ENCODE data around the gene NDUFAF8.

NDUFAF8 gene

GRCh38 chr17:81264640-81265039, 25.5 kb downstream of the NDUFAF8 start:
- CTCF ChIA-PET = no interaction called here
- DNase-seq (ENCODE audit: extremely low spot score) = no peak
- TF ChIP-seq, protein P1, sequence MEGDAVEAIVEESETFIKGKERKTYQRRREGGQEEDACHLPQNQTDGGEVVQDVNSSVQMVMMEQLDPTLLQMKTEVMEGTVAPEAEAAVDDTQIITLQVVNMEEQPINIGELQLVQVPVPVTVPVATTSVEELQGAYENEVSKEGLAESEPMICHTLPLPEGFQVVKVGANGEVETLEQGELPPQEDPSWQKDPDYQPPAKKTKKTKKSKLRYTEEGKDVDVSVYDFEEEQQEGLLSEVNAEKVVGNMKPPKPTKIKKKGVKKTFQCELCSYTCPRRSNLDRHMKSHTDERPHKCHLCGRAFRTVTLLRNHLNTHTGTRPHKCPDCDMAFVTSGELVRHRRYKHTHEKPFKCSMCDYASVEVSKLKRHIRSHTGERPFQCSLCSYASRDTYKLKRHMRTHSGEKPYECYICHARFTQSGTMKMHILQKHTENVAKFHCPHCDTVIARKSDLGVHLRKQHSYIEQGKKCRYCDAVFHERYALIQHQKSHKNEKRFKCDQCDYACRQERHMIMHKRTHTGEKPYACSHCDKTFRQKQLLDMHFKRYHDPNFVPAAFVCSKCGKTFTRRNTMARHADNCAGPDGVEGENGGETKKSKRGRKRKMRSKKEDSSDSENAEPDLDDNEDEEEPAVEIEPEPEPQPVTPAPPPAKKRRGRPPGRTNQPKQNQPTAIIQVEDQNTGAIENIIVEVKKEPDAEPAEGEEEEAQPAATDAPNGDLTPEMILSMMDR (IDR thresholded peaks at IDR 0.05; ENCODE audit: control extremely low read depth, extremely low read depth, low read depth, missing control alignments) = no peak
- POLR2A ChIA-PET = no interaction called here

DNA sequence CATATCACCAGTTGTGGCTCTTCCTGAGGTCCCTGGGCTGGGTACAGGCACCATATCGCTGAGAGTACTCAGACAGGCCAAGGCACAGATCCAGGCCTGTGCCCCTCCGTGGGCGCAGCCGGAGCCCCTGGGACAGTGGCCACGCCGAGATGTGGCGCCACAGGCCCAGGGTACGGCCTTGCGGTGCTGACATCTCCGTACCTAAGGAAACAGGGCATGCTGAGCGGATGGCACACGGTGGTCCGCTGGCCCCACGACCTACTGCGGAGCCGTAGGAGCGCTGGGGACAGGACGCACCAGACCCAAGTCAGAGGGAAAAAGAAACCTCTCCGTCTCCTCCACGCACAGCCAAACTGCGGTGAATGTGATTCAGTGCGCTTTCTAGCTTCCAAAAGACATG, 26.5 kb downstream of the NDUFAF8 start:
- ChIA-PET POLR2A (interaction anchor here (0.6 kb wide), 1 partner anchor 583 kb away, joined by 6 read pairs; no protein-coding TSS in a partner anchor), CTCF (interaction anchor here (1.2 kb wide), 1 partner anchor 13 kb away, joined by 4 read pairs; no protein-coding TSS in a partner anchor)
- TF ChIP-seq, protein P1 (IDR thresholded peaks at IDR 0.05; ENCODE audit: control extremely low read depth, extremely low read depth, low read depth, missing control alignments) = no peak
- no peak for DNase-seq (ENCODE audit: extremely low spot score)

DNA sequence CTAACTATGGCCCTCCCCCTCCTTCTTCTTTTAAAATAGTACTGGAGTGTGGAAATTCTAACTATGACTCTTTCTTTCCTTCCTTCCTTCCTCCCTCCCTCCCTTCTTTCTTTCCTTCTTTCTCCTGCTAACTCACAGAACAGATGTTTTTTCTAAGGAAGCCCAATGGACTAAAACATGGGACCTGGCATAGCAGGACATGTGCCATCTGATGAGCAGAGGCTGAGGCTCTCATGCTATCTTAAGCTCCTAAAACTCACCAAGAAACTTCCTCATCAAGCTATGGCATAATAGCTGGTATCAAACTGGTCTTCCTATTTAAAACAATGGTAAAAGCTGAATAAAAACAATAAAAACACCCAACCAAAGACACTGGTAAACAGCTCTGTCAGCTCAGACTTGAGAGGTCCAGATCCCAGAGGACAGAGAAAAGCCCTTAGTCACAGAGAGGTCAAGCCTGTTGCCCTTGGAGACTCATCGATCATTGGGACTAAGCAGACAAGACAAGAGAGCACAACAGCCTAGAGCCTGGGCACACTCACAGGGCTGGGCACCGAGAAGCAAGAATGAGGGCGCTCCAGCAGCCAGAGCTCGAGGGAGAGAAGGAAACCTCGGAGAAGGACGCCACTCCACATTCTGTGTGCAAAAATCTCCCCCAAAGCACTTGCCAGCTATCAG, 28.4 kb downstream of the NDUFAF8 start:
- TF ChIP-seq, protein P1 (IDR thresholded peaks at IDR 0.05; ENCODE audit: control extremely low read depth, extremely low read depth, low read depth, missing control alignments) = no peak
- no peak for DNase-seq (ENCODE audit: extremely low spot score)
- ChIA-PET CTCF (interaction anchor here (1.1 to 1.2 kb wide), 2 partner anchors 216 to 217 kb away, joined by 3 read pairs; no protein-coding TSS in a partner anchor), POLR2A (no interaction called here)

DNA sequence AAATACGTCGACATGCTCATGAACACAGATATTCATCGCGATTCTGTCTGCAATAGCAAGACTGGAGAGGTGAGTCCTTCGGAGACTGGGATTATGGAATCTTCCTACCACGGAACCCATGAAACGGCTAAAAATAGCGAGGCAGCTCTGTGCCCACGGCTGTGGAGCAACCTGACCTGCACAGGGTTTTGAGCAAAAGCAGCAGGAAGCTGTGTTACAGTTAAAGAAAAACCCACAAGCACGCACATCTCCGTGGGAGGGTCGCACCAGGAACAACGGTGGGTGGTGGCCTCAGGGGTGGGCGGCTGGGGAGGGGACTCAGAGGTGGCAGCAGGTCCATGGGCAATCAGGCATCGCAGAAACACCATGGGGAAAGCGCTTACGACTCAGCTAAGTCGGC, 31.2 kb downstream of the NDUFAF8 start:
- CTCF ChIA-PET = interaction anchor here (1.0 to 2.1 kb wide), 3 partner anchors 8 to 356 kb away, joined by 3 to 5 read pairs (median 3); no protein-coding TSS in a partner anchor
- POLR2A ChIA-PET = no interaction called here
- TF ChIP-seq, protein P1 (IDR thresholded peaks at IDR 0.05; ENCODE audit: control extremely low read depth, extremely low read depth, low read depth, missing control alignments) = no peak
- DNase-seq (ENCODE audit: extremely low spot score) = no peak

DNA sequence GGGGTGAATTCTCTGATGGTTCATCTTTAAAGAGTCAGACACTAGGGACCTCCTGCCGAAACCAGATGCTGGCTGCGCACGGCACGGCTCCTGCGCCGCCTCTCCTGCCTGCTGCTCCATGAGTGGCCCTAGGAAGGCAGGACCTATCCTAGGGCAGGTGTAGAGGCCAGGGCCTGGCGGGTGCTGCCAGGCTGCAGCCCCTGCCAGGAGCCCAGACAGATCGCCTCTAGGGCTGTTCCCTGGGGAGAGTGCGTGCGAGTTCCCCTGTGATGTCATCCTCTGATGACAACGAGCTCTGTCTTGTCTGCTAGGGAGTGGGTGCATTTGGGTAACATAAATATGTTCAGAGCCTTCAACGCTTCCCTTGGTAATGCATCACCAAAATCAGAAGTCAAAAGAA, 32.1 kb downstream of the NDUFAF8 start:
- TF ChIP-seq, protein P1 (IDR thresholded peaks at IDR 0.05; ENCODE audit: control extremely low read depth, extremely low read depth, low read depth, missing control alignments) = no peak
- no peak for DNase-seq (ENCODE audit: extremely low spot score)
- ChIA-PET POLR2A (no interaction called here), CTCF (interaction anchor here (1.4 to 2.1 kb wide), 2 partner anchors 9 to 41 kb away, joined by 3 to 5 read pairs; no protein-coding TSS in a partner anchor)

DNA sequence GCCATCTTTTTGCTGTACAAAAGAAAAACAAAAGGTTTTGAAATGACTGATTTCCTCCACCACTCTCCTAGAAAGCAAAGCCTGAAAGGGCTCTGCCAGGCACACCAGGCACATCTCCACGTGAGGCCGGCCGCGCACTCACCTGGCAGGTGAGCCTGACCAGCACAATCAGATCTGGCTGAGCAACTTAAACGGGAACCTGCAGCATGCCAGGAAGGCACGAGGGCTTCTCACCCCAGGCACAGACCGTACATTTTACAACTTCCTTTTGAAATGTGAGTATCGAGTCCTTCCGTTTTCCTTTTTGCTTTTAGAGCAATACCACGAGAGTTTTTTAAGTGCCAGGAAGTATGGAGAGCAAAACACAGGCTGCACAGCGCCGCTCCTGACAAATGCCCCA, 33.5 kb downstream of the NDUFAF8 start:
- POLR2A ChIA-PET = interaction anchor here (0.5 kb wide), 1 partner anchor 14 kb away, joined by 3 read pairs; no protein-coding TSS in a partner anchor
- no peak for DNase-seq (ENCODE audit: extremely low spot score)
- TF ChIP-seq, protein P1 (IDR thresholded peaks at IDR 0.05; ENCODE audit: control extremely low read depth, extremely low read depth, low read depth, missing control alignments) = no peak
- CTCF ChIA-PET = no interaction called here

Measured in GM10248 (cell line).